K562 treated with DMSO at 1 percent for 24 hours (cell line): ENCODE results near the gene COQ6. TPM values are rescaled to one million over a fixed set of nuclear protein-coding genes. Genes with fewer than 3 reads are reported as not detected.

ENCODE experiments used
- total RNA-seq: library from RNA; unstranded; fragments of 300-600 nt; gene quantifications from 2 replicates; pipeline ENCODE4 v1.2.3, GENCODE V29; 2022; ENCODE audit warnings: low read depth; ENCODE audit not compliant: insufficient read depth

Gene COQ6
- 15.1 and 16.1 TPM in 2 replicates for total RNA-seq

GRCh38 chr14:73949752-73950734, at the start of gene COQ6, which contains the start of gene FAM161B:
COQ6 (plus strand) TSS chr14:73950302; CDS start chr14:73950333, 31 bp downstream.
FAM161B (minus strand) TSS chr14:73950094; CDS start chr14:73950026, 68 bp downstream.

Other genes starting within 250 kb of the COQ6 start
- gene PNMA1, start 235.9 kb upstream of the COQ6 start, total RNA-seq = 39.3 and 43.6 TPM in 2 replicates
- gene PTGR2, start 98.5 kb upstream of the COQ6 start, total RNA-seq = 3.2 and 3.4 TPM in 2 replicates
- 20.7 and 24.3 TPM in 2 replicates for gene ZNF410, start 63.4 kb upstream of the COQ6 start, total RNA-seq
- gene FAM161B, start 208 bp upstream of the COQ6 start, total RNA-seq = 1.8 and 2.2 TPM in 2 replicates
- gene ENTPD5, start 69.0 kb downstream of the COQ6 start, total RNA-seq = 6.2 and 7.7 TPM in 2 replicates
- 1.5 and 2.7 TPM in 2 replicates for gene BBOF1, start 69.0 kb downstream of the COQ6 start, total RNA-seq
- gene ALDH6A1, start 134.2 kb downstream of the COQ6 start, total RNA-seq = 2.8 and 3.3 TPM in 2 replicates
- gene LIN52, start 134.7 kb downstream of the COQ6 start, total RNA-seq = 3.8 and 4.4 TPM in 2 replicates